Measurements from ENCODE around the gene OR5D13.

Gene OR5D13, protein sequence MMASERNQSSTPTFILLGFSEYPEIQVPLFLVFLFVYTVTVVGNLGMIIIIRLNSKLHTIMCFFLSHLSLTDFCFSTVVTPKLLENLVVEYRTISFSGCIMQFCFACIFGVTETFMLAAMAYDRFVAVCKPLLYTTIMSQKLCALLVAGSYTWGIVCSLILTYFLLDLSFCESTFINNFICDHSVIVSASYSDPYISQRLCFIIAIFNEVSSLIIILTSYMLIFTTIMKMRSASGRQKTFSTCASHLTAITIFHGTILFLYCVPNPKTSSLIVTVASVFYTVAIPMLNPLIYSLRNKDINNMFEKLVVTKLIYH

DNA sequence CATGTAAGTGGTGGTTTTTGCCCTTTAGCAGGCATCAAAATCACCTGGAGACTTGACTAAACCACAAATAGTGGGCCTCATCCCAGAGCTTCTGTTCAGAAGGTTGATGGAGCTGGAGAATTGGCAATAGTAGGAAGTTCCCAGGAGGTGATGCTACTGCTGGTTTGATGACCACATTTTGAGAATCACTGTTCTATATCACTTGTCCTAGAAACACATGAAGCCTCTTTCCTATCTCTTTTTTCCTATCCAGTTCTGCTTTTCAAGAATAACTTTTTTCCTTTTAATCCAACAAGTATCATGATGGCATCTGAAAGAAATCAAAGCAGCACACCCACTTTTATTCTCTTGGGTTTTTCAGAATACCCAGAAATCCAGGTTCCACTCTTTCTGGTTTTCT is at the start of gene OR5D13:
Gene OR5D13 (plus strand): TSS at position 301 of the 400 bp plus-strand sequence. CDS start 0 bp downstream, at position 301.
- DNase-seq (ENCODE audit: low spot score): no peak

DNA sequence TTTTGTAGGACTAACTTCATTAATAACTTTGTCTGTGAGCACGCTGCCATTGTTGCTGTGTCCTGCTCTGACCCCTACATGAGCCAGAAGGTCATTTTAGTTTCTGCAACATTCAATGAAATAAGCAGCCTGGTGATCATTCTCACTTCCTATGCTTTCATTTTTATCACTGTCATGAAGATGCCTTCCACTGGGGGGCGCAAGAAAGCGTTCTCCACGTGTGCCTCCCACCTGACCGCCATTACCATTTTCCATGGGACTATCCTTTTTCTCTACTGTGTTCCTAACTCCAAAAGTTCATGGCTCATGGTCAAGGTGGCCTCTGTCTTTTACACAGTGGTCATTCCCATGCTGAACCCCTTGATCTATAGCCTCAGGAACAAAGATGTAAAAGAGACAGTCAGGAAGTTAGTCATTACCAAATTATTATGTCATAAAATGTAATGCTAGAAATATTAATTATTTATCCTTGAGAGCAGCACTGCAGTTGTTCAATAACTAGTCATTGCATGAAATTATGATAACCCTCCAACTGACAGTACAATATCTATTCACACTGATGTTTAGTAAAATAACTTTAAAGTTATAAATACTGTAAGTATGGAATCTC is 46.4 kb upstream of the OR5D13 start:
- DNase-seq (ENCODE audit: low spot score): no peak

DNA sequence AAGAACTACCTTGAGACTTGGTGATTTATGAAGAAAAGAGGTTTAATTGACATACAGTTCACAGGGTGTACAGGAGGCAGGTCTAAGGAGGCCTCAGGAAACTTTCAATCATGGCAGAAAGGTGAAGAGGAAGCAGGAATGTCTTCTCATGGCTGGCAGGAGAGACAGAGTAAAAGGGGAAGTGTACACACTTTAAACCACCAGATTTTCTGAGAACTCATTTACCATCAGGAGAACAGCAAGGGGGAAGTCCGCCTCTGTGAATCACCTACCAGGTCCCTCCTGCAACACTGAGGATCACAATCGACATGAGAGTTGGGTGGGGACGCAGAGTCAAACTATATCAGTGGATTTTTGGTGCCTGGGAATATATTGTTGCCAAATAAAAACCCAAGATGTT is 40.3 kb upstream of the OR5D13 start:
- DNase-seq (ENCODE audit: low spot score): no peak

DNA sequence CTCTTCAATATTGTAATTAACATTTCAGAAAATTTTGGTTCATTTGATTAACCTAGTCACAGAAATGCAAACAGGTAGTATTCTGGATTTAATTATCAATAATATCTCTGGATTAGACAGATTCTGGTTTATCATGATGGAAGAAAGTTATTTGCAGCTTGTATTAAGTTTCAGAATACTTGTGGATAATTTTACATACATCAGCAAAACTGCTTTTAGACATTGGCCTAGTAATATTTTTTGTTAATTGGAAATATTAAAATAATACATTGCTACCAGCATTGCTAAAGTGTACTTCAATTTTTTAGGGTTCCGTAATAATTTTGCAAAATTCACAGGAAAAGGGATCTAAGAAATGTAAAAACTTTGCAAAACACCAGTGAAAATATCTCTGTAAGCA is 18.4 kb downstream of the OR5D13 start:
- DNase-seq (ENCODE audit: low spot score): no peak

DNA sequence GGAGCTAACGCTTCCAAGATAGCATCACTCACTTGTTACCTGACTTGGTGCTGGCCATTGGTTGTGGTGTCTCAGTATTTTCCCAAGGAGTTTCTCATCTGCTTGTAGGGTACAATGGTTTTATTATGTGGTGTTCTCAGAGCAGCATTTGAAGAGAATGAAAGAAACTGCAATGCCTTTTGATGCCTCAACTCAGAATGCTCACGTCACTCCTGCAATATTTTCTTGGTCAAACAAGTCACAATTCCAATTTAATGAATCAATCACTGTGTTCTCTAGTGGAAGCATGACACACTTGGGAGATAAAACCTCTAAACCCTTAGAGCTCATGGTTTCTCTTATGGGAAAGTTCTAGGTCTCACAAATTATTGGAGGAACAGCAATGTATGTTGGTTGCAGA is 20.1 kb downstream of the OR5D13 start:
- DNase-seq (ENCODE audit: low spot score): no peak

DNA sequence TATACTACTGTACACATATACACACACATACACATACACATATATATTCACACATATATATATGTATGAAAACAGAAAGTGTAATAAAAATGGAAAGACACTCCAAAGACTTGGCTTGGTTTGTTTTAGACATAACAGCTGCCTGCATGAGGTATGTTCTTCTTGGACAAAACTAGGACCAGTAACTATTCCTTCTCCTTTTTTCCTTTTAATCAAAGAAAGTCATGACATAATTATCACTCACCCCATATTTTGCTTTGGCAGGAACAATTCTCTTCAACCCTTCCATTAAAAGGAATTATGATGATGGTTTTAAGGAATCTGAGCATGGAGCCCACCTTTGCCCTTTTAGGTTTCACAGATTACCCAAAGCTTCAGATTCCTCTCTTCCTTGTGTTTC is 22.0 kb downstream of the OR5D13 start, which contains the start of gene OR5D14:
Gene OR5D14 (plus strand): TSS at position 301 of the 400 bp plus-strand sequence. CDS start 0 bp downstream, at position 301.
- DNase-seq (ENCODE audit: low spot score): no peak

DNA sequence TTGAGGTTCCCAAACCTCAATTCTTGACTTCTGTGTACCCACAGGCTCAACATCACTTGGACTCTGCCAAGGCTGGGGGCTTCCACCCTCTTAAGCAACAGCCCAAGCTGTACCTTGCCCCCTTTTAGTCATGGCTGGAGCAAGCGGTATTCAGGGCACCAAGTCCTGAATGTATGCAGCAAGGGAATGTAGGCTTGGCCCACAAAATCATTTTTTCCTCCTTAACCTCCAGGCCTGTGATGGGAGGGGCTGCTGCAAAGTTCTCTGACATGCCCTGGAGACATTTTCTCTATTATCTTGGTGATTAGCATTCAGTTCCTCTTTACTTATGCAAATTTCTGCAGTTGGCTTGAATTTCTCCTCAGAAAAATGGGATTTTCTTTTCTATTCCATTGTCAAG is 33.0 kb downstream of the OR5D13 start:
- no peak for DNase-seq (ENCODE audit: low spot score)

DNA sequence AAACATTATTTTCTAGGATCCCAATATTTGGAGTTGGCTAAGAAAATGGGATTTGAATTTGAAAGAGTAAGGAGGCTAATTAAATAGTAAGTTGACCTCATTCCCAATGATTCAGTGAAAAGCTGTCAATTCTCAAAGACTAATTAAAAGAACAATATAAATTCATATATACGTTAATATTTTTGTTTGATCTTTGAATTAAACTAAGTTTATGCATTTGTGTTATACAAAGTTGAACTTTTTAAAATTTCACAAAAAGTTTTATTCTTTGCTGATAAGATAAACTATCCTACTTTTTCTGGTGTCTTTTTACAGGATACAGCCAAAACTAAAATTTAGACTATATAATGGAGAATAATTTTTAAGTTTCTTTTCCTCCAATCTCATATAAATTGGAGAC is 37.8 kb downstream of the OR5D13 start, which contains the start of gene OR5L1:
Gene OR5L1 (plus strand): TSS at position 301 of the 400 bp plus-strand sequence. CDS start 100 bp downstream, outside the sequence.
- no peak for DNase-seq (ENCODE audit: low spot score)

DNA sequence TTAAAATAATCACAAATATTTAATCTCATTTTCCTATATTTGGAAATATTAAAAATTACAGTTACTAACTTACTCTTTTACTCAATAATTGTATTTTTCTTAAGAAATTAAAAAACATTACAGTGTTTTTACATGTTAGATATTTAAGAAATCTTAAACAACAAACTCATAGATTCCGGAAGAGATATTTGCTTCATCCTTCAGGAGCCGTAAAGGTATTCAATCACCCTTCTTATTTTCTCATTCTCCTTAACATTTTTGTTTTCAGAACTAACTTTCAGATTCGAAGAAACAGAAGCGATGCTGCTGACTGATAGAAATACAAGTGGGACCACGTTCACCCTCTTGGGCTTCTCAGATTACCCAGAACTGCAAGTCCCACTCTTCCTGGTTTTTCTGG is 46.1 kb downstream of the OR5D13 start, which contains the start of gene OR5D18:
Gene OR5D18 (plus strand): TSS at position 301 of the 400 bp plus-strand sequence. CDS start 0 bp downstream, at position 301.
- no peak for DNase-seq (ENCODE audit: low spot score)

Data from hematopoietic multipotent progenitor cell treated with erythropoietin and hydrocortisone succinate and interleukin-3 and kit ligand, for 17 days (in vitro differentiated cells).